Omental fat pad (tissue), 4 donors: ENCODE data around the gene CEP192. TPM values are rescaled to one million over a fixed set of nuclear protein-coding genes. Genes with fewer than 3 reads are reported as not detected.

Source experiments
- ATAC-seq: fragments of 150-250 bp; one replicate; pipeline ENCODE4 v1.9.1; 2016; ENCODE audit warnings: mild to moderate bottlenecking, moderate library complexity; ENCODE audit not compliant: low FRiP score
- DNase-seq: peaks from one replicate; pipeline ENCODE4 v3.0.0-alpha.2; 2019; ENCODE audit warnings: low spot score
- total RNA-seq, 4 donors: library from RNA; depleted of rRNA; stranded (reverse); fragments of >200 nt; gene quantifications; one replicate each; pipeline ENCODE4 v1.1.0, GENCODE V29; 2016
- TF ChIP-seq, protein P1 (sequence below), 3 donors: fragments of 450-650 bp; IDR thresholded peaks; one replicate each; pipeline ENCODE4 v1.5.1; 2016 to 2017; ENCODE audit warnings: antibody characterized with exemption in 3 of 3, mild to moderate bottlenecking in 3 of 3, moderate library complexity in 2 of 3

The CEP192 gene
- total RNA-seq, 4 donors from 2014 or later, result 13.3 to 29.6 (median 15.6) TPM

DNA sequence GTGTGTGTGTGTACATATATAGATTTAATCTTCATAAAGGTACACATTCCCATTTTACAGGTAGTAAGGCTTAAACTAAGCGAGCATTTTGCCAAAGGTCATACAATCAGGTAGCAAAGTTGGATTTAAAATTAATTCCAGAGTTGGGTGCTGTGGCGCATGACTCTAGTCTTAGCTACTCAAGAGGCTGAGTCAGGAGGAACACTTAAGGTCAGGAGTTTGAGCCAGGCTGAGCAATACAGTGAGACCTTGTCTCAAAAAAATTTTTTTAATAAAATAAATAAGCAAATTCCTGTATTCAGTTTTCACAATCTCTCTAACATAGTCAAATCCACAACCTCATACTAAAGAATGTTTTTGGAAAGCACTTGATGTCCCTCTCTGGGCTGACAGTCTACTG, 115.9 kb downstream of the CEP192 start:
- TF ChIP-seq, protein P1, sequence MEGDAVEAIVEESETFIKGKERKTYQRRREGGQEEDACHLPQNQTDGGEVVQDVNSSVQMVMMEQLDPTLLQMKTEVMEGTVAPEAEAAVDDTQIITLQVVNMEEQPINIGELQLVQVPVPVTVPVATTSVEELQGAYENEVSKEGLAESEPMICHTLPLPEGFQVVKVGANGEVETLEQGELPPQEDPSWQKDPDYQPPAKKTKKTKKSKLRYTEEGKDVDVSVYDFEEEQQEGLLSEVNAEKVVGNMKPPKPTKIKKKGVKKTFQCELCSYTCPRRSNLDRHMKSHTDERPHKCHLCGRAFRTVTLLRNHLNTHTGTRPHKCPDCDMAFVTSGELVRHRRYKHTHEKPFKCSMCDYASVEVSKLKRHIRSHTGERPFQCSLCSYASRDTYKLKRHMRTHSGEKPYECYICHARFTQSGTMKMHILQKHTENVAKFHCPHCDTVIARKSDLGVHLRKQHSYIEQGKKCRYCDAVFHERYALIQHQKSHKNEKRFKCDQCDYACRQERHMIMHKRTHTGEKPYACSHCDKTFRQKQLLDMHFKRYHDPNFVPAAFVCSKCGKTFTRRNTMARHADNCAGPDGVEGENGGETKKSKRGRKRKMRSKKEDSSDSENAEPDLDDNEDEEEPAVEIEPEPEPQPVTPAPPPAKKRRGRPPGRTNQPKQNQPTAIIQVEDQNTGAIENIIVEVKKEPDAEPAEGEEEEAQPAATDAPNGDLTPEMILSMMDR (IDR thresholded peaks at IDR 0.05), result no peak
- DNase-seq (no peak), ATAC-seq (no peak)

DNA sequence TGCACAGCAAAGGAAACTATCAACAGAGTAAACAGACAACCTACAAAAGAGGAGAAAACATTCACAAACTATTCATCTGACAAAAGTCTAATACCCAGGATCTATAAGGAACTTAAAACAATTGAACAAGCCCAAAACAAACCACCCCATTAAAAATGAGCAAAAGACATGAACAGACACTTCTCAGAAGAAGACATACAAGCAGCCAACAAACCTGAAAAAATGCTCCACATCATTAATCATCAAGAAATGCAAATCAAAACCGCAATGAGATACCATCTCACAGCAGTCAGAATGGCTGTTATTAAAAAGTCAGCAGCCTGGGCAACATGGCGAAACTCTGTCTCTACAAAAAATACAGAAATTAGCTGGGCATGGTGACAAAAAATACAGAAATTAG, 117.2 kb downstream of the CEP192 start:
- TF ChIP-seq, protein P1 (IDR thresholded peaks at IDR 0.05), result no peak
- DNase-seq (no peak), ATAC-seq (no peak)

DNA sequence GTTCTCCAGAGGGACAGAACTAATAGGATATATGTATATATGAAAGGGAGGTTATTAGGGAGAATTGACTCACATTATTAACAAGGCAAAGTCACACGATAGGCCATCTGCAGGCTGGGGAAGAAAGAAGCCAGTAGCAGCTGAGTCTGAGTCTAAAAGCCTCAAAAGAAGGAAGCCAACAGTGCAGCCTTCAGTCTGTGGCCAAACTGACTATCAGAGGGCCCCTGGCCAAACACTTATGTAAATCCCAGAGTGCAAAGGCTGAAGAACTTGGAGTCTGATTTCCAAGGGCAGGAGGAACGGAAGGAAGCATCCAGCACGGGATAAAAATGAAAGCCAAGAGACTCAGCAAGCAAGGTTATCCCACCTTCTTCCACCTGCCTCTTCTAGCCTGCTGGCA, 119.4 kb downstream of the CEP192 start:
- DNase-seq (no peak), ATAC-seq (no peak)
- TF ChIP-seq, protein P1 (IDR thresholded peaks at IDR 0.05), result no peak

DNA sequence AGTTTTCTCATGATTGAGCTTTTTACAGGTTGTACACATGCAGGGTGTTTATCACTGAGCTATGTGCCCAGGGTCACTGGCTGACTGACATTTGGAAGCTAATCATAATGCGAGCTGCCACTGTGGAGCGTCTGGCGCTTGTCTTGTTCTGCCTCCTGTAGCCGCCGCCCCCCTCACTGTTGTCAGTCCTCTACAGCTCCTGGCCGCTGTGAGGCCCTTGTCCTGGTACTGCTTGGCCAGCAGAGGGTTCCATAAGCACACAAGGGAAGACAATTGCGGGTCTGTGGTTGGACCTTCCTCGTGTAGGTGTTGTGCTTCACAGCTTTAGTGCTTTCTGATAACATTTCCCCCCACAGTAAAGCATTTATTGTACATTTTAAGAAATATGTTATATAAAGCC, 121.8 kb downstream of the CEP192 start:
- no peak for ATAC-seq
- TF ChIP-seq, protein P1 (IDR thresholded peaks at IDR 0.05), result no peak
- DNase-seq, result no peak

DNA sequence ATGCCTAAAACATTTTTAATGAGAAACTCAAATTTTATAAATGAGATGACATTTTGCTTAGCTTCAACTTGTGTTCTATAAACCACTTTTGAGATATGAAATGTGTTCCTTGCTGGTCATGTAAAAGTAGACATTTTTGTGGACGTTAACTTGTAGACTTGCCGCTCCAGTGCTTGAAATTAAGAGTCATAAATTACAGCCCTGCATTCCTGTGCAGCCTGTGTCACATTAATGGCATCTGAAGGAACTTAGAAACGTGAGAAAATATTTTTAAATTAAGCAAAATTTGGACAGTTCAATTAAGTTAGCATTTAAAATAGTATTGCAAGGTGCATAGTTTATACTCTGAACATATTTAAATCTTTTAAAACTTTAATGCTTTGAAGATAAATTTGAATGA, 129.1 kb downstream of the CEP192 start:
- TF ChIP-seq, protein P1 (IDR thresholded peaks at IDR 0.05), result no peak
- ATAC-seq (no peak), DNase-seq (no peak)

DNA sequence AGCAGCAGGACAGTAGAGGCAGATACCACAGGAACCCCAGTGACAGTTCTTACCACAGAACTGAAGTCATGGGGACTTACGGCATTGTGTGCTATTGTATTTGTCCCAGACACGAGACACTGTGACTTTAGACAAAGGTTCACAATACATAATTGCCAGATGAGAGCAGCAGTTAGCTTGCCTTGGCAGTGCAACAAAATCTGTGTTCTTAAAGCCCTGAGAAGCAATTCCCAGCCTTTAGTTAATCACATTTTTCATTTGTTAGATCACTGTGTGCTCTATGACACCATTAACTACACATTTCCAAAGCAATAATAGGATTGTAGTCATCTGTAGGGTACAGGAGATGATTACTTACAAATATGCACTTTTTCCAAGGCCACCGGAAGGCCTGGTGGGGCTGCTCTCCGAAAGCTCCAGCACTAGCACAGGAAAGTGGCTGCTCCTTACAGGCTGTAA, 129.8 kb downstream of the CEP192 start:
- TF ChIP-seq, protein P1 (IDR thresholded peaks at IDR 0.05), result no peak
- DNase-seq (no peak), ATAC-seq (no peak)

DNA sequence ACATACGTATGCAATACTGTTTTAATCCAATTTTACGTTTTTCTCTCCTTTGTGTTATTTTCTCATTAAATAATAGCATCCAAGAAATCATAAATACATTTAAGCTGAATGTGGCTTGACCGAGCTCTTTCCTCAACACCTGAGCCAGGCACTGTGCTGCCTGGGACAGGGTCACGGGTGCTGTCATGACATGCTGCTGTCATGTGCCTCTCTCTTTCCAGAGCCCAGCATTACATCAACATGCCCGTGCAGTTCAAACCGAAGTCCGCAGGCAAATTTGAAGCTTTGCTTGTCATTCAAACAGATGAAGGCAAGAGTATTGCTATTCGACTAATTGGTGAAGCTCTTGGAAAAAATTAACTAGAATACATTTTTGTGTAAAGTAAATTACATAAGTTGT, 133.2 kb downstream of the CEP192 start:
- DNase-seq (no peak), ATAC-seq (no peak)
- TF ChIP-seq, protein P1 (IDR thresholded peaks at IDR 0.05), result no peak
